Cardiac fibroblast (primary cell): ENCODE results near the gene SPTLC2.

ENCODE experiments used
- DNase-seq, 2 donors: peaks; one replicate each; pipeline versions ENCODE4 v3.0.0 to v3.0.0-alpha.2; 2010; ENCODE audit warnings: low read depth in 2 of 2
- H3K4me3 ChIP-seq, 2 donors: replicated peaks in 1 of 2; 1 replicate in 1 of 2; 2 replicates in 1 of 2; pipeline ENCODE4 v1.5.1; 2011; ENCODE audit warnings: low read depth in 2 of 2, low read length in 2 of 2, mild to moderate bottlenecking in 2 of 2, moderate library complexity in 1 of 2
- TF ChIP-seq, protein P1 (sequence below): IDR thresholded peaks from one replicate; pipeline ENCODE4 v1.5.1; 2011; ENCODE audit warnings: low read depth, mild to moderate bottlenecking, low read length, inconsistent platforms

SPTLC2 gene

DNA sequence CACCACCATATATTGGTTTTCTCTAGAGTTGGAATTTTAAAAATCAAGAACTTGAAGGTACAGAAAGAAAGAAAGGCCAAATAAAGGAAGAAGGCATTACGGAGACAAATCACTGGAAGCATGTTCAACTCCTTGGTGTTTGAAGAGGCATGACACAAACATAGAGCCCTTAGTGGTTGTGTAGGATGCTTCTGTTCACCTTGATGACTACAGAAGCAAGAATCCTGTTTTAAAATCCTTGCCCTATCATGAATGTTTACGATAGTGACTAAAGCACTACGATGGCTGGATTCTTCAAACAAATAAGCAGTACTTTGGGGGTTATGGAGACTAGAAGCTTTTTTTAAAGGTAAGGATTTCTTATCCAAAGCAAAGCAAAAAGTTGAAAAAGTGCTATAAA lies 107.6 kb downstream of the SPTLC2 start:
- TF ChIP-seq, protein P1, sequence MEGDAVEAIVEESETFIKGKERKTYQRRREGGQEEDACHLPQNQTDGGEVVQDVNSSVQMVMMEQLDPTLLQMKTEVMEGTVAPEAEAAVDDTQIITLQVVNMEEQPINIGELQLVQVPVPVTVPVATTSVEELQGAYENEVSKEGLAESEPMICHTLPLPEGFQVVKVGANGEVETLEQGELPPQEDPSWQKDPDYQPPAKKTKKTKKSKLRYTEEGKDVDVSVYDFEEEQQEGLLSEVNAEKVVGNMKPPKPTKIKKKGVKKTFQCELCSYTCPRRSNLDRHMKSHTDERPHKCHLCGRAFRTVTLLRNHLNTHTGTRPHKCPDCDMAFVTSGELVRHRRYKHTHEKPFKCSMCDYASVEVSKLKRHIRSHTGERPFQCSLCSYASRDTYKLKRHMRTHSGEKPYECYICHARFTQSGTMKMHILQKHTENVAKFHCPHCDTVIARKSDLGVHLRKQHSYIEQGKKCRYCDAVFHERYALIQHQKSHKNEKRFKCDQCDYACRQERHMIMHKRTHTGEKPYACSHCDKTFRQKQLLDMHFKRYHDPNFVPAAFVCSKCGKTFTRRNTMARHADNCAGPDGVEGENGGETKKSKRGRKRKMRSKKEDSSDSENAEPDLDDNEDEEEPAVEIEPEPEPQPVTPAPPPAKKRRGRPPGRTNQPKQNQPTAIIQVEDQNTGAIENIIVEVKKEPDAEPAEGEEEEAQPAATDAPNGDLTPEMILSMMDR: no peak

DNA sequence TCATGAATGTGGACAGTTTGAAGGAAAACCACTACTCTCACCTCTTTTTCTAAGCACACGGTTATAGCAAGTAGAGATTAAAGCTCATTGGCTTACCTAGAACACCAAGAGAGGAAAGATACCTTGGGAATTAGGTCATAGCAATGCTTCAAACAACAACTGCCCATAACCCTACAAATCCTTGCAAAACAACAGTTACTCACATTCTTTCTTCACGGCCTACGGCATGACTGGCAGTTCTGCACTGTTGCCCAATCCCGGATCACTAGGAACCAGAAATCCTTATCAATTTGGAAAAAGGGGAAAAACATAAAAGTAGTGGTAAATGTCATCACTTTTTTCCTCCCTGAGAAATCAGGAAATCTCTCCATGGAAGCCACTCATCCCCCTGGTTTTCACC lies 108.2 kb downstream of the SPTLC2 start:
- TF ChIP-seq, protein P1: no peak
- no peak overlapping the region for H3K4me3 ChIP-seq
- DNase-seq: peak; percentile 79 to 85

More for the DNA sequence above, 107.6 kb downstream of the SPTLC2 start:
- no peak overlapping the region for H3K4me3 ChIP-seq
- DNase-seq: no peak

DNA sequence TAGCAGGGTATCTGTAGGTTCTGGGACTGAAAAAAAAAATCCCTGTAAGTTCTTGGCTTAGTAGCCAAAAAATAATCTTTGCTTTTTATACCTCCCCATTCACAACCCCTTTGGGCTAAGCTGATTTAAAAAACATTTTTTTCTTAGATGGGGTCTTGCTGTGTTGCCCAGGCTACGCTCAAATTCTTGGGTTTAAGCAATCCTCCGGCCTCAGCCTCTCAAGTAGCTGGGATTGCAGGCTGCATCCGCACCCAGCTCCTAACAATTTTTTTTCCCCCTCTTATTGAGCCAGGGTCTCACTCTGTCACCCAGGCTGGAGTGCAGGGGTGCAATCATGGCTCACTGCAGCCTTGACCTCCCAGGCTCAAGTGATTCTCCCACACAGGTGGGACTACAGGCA lies 108.7 kb downstream of the SPTLC2 start:
- no peak for DNase-seq
- no peak overlapping the region for H3K4me3 ChIP-seq
- TF ChIP-seq, protein P1: no peak

DNA sequence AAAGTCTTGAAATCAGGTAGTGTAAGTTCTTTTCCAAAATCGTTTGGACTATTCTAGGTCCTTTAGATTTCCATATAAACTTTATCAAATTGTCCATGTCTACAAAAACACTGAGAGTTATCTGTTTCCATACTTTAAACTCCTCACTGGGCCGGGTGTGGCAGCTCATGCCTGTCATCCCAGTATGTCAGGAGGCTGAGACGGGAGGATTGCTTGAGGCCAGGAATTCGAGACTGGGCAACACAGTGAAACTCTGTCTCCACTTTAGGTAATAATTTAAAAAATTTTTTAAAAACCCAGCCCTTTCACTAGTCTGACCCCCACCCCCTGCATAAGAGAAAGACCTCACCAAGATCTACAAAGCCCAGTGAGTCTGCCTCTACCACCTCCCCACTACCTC lies 111.4 kb downstream of the SPTLC2 start:
- TF ChIP-seq, protein P1: no peak
- DNase-seq: no peak
- H3K4me3 ChIP-seq: no peak overlapping the region

DNA sequence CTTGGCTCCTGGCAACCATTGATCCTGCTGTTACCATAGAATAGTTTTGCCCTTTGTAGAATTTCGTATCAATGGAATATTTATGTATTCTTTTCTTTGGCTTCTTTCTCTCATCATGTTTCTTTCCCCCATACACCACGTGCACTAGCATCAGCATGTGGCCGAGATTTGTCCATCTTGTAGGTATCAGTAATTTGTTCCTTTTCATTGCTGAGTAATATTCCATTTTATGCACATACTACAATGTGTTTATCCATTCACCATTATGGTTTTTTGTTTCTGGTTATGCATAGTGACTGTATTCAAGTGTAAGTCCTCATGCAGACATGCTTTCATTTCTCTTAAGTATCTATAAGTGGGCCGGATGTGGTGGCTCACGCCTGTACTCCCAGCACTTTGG lies 113.3 kb downstream of the SPTLC2 start:
- TF ChIP-seq, protein P1: no peak
- no peak overlapping the region for H3K4me3 ChIP-seq
- no peak for DNase-seq

DNA sequence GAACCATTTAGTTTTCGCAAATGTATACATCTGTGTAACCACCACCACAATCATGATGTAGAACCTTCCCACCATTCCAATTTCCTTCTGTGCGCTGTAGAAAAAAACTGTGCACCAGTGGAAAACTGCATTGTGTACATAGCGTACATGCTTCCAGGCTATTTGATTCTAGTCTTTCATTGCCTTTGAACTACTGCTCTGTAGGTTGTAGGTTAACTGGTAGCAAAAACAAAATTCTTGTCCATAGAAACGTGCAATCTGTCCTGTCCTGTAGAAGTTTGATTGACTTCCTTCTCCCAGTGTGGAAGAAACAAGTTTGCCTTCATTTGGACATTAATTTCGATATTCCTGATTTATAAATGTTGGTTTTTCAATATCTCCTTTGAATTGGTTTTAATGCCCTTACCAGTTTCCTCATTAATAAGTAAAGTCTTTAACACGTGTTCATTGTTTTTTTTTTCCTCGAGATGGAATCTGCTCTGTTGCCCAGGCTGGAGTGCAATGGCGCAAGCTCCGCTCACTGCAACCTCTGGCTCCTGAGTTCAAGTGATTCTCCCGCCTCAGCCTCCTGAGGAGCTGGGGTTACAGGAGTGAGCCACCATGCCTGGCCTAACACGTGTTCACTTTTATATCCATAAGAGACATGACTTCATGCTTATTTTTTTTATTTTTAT lies 114.2 kb downstream of the SPTLC2 start:
- DNase-seq: no peak
- TF ChIP-seq, protein P1: no peak
- no peak overlapping the region for H3K4me3 ChIP-seq
